ENCODE results near the gene PTOV1. TPM values are rescaled to one million over a fixed set of nuclear protein-coding genes. Genes with fewer than 3 reads are reported as not detected.

The PTOV1 gene
- polyA plus RNA-seq, 6 donors from 2014 or later = 46.1 to 98.3 (median 60.3) TPM

DNA sequence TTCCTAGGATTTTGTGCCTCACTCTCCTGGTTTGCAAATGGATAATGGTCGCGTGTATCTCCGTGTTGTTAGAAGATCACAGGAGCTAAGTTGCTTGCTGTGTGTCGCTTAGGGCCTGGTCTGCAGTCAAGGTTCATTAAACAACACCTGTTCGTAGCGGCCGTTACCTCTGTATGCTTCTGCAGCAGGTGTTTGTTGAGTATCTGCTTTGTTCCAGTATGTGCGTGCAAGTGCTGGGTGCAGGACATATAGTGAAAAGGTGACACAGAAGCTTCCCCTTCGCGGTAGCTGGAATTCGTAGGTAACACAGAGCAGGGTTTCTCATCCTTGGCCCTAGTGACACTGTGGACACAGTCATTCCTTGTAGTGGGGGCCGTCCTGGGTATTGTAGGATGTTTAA, 27.5 kb upstream of the PTOV1 start:
- Mint-ChIP-seq H3K4me1 (peaks cover 27 to 53% (median 36%) of the 10 kb centered on the region in 3 donors), H3K36me3 (peaks cover 6 to 7% of the 10 kb centered on the region in 2 donors), H3K27ac (no peak overlapping the region), H3K27me3 (no peaks in the 10 kb centered on the region), H3K9me3 (no peaks in the 10 kb centered on the region), H3K4me3 (peak overlapping the region in 1 of 8 donors; percentile 53)
- ATAC-seq (ENCODE audit: low read depth in 2 of 2) (peak in 1 of 2 donors; percentile 43), DNase-seq (no peak)

GRCh38 chr19:49824662-49825061, 26.3 kb upstream of the PTOV1 start:
- peaks cover 6 to 7% of the 10 kb centered on the region in 2 donors for H3K36me3 Mint-ChIP-seq
- H3K4me1 Mint-ChIP-seq = peaks cover 20 to 45% (median 24%) of the 10 kb centered on the region in 3 donors
- H3K27ac Mint-ChIP-seq = no peak overlapping the region
- H3K27me3 Mint-ChIP-seq = no peaks in the 10 kb centered on the region
- no peaks in the 10 kb centered on the region for H3K9me3 Mint-ChIP-seq
- DNase-seq (no peak), ATAC-seq (ENCODE audit: low read depth in 2 of 2) (no peak)
- H3K4me3 Mint-ChIP-seq = no peak overlapping the region

DNA sequence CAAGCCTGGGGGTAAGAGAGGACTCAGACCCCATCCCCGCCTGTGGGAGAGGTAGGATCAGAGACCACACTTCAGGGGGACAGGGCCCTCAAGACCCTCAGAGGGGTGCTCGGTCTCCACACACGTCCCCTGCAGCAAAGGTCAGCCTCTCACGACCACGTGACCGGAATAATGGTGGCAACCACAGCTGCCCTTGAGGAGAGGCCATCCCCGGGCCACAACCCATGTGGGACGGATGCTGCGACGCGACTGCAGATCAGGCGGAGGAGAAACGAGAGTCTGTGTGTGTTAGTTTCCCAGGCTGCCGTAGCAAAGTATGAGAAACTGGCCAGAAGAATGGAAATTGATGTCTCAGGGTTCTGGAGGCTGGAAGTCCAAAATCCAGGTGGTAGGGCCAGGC, 23.9 kb upstream of the PTOV1 start:
- peaks cover 19 to 33% (median 20%) of the 10 kb centered on the region in 3 donors for H3K4me1 Mint-ChIP-seq
- H3K27me3 Mint-ChIP-seq = no peaks in the 10 kb centered on the region
- H3K27ac Mint-ChIP-seq = no peak overlapping the region
- no peak for ATAC-seq (ENCODE audit: low read depth in 2 of 2)
- peak overlapping the region in 1 of 8 donors; percentile 44 for H3K4me3 Mint-ChIP-seq
- DNase-seq = no peak
- no peaks in the 10 kb centered on the region for H3K9me3 Mint-ChIP-seq
- H3K36me3 Mint-ChIP-seq = peaks cover 7 to 8% of the 10 kb centered on the region in 2 donors

DNA sequence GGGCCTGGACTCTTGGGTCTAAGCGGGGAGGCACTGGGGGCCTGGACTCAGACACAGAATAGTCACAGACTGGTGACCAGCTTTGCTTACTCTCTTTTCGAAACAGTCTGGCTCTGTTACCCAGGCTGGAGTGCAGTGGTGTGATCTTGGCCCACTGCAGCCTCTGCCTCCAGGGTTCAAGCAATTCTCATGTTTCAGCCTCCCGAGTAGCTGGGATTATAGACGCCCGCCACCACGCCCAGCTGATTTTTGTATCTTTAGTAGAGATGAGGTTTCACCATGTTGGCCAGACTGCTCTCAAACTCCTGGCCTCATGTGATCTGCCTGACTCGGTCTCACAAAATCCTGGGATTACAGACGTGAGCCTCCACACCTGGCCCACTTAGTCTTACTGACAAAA, 21.8 kb upstream of the PTOV1 start:
- H3K27me3 Mint-ChIP-seq = no peaks in the 10 kb centered on the region
- DNase-seq = no peak
- peak overlapping the region in 1 of 8 donors; percentile 24 for H3K4me3 Mint-ChIP-seq
- peaks cover 0 to 8% of the 10 kb centered on the region in 2 donors for H3K36me3 Mint-ChIP-seq
- H3K4me1 Mint-ChIP-seq = peaks cover 13 to 25% (median 14%) of the 10 kb centered on the region in 3 donors
- peak overlapping the region in 2 of 6 donors; percentile 20 to 38 for H3K27ac Mint-ChIP-seq
- ATAC-seq (ENCODE audit: low read depth in 2 of 2) = no peak
- no peaks in the 10 kb centered on the region for H3K9me3 Mint-ChIP-seq

GRCh38 chr19:49829721-49830120, 21.2 kb upstream of the PTOV1 start:
- H3K4me3 Mint-ChIP-seq = no peak overlapping the region
- DNase-seq (no peak), ATAC-seq (ENCODE audit: low read depth in 2 of 2) (no peak)
- H3K4me1 Mint-ChIP-seq = peaks cover 13 to 22% (median 18%) of the 10 kb centered on the region in 3 donors
- no peaks in the 10 kb centered on the region for H3K9me3 Mint-ChIP-seq
- H3K36me3 Mint-ChIP-seq = peaks cover 0 to 12% of the 10 kb centered on the region in 2 donors
- no peaks in the 10 kb centered on the region for H3K27me3 Mint-ChIP-seq
- H3K27ac Mint-ChIP-seq = no peak overlapping the region

- H3K36me3 Mint-ChIP-seq = peaks cover 0 to 15% of the 10 kb centered on the region in 2 donors
- DNase-seq (no peak), ATAC-seq (ENCODE audit: low read depth in 2 of 2) (no peak)
- H3K27me3 Mint-ChIP-seq = no peaks in the 10 kb centered on the region
- peaks cover 13 to 21% (median 18%) of the 10 kb centered on the region in 3 donors for H3K4me1 Mint-ChIP-seq
- no peak overlapping the region for H3K27ac Mint-ChIP-seq
- H3K9me3 Mint-ChIP-seq = no peaks in the 10 kb centered on the region
- H3K4me3 Mint-ChIP-seq = no peak overlapping the region
Measured at GRCh38 chr19:49830766-49831165, 20.2 kb upstream of the PTOV1 start.

DNA sequence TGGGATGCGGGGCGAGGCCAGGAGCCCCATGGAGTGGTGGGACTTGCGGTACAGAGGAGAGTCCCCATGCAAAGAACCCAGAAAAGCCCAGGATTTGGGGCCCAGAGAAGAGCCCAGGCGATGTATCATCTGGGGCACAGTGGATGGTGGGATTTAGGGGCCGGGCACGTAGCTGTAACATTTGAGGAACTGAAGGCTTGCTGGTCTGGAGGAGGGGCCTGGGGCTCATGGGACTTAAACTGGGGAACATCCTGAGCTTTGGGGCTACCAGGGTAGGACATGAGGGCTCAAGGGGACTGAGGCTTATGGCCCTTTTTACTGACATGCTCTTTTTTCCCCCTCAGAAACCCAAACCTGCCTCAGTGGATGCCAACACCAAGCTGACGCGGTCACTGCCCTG, 19.4 kb upstream of the PTOV1 start:
- Mint-ChIP-seq H3K36me3 (peaks cover 0 to 15% of the 10 kb centered on the region in 2 donors), H3K9me3 (no peaks in the 10 kb centered on the region), H3K4me3 (no peak overlapping the region), H3K27ac (peak overlapping the region in 1 of 6 donors; percentile 32), H3K27me3 (no peaks in the 10 kb centered on the region), H3K4me1 (peaks cover 11 to 16% (median 15%) of the 10 kb centered on the region in 3 donors)
- ATAC-seq (ENCODE audit: low read depth in 2 of 2) (no peak), DNase-seq (no peak)

- Mint-ChIP-seq H3K4me1 (peaks cover 6 to 12% (median 8%) of the 10 kb centered on the region in 3 donors), H3K4me3 (no peak overlapping the region), H3K36me3 (peaks cover 4 to 23% of the 10 kb centered on the region in 2 donors), H3K27ac (peak overlapping the region in 2 of 6 donors; percentile 47 to 84), H3K9me3 (no peaks in the 10 kb centered on the region), H3K27me3 (no peaks in the 10 kb centered on the region)
- no peak for ATAC-seq (ENCODE audit: low read depth in 2 of 2)
- no peak for DNase-seq
Measured at GRCh38 chr19:49832556-49832955, 18.4 kb upstream of the PTOV1 start.

GRCh38 chr19:49833599-49833998, 17.4 kb upstream of the PTOV1 start:
- Mint-ChIP-seq H3K9me3 (no peaks in the 10 kb centered on the region), H3K27ac (no peak overlapping the region), H3K36me3 (peaks cover 12 to 33% of the 10 kb centered on the region in 2 donors), H3K4me1 (peaks cover 6 to 15% (median 9%) of the 10 kb centered on the region in 3 donors), H3K27me3 (no peaks in the 10 kb centered on the region), H3K4me3 (peak overlapping the region in 1 of 8 donors; percentile 56)
- ATAC-seq (ENCODE audit: low read depth in 2 of 2) (no peak), DNase-seq (no peak)

DNA sequence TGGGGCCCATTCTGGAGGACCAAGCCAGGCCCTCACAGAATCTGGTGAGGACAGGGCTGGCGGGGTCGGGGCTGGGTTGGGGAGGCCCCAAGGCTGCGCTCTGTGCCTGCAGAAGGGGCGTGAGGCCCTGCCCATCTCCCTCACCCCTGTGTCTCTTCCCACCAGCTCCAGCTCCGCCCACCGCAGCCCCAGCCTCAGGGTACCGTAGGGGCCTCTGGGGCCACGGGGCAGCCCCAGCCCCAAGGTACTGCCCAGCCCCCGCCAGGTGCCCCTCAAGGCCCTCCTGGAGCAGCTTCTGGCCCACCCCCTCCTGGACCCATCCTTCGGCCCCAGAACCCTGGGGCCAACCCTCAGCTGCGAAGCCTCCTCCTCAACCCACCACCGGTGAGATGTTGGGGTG, 15.4 kb upstream of the PTOV1 start:
- H3K4me1 Mint-ChIP-seq = peaks cover 6 to 15% (median 13%) of the 10 kb centered on the region in 3 donors
- no peak for DNase-seq
- no peak overlapping the region for H3K27ac Mint-ChIP-seq
- H3K4me3 Mint-ChIP-seq = no peak overlapping the region
- H3K9me3 Mint-ChIP-seq = no peaks in the 10 kb centered on the region
- peaks cover 18 to 39% of the 10 kb centered on the region in 2 donors for H3K36me3 Mint-ChIP-seq
- no peak for ATAC-seq (ENCODE audit: low read depth in 2 of 2)
- H3K27me3 Mint-ChIP-seq = no peaks in the 10 kb centered on the region

DNA sequence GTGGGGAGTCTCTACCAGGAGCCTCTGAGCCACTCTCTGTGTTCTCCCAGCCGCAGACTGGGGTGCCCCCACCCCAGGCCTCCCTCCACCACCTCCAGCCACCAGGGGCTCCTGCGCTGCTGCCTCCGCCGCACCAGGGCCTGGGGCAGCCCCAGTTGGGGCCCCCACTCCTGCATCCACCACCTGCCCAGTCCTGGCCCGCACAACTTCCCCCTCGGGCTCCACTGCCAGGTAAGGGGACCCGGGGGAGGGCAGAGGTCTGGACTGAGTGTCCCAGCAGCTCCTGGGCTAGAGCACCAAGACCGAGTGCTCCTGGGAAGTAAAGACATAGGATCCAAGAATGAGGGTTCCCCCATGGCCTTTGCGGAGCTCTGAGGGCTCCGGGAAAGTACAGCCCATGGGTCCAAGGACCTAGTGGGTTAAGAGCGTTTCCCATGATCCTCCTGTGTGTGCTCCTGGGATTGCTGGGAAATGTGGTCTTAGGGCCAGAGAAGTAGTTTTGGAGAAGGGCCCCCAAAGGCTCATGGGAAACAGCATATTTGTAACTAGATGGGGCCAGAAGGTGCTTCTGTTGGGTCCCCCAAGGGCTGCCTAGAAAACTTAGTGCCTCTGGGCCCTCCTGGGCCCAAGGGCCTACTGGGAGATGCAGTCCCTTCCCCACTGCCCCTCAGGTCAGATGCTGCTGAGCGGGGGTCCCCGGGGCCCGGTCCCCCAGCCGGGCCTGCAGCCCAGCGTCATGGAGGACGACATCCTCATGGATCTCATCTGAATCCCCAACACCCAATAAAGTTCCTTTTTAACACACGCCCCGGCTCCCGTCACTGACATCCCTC, 14.6 kb upstream of the PTOV1 start:
- Mint-ChIP-seq H3K4me3 (no peak overlapping the region), H3K36me3 (peaks cover 18 to 39% of the 10 kb centered on the region in 2 donors), H3K4me1 (peaks cover 6 to 18% (median 16%) of the 10 kb centered on the region in 3 donors), H3K9me3 (no peaks in the 10 kb centered on the region), H3K27ac (peak overlapping the region in 3 of 6 donors; percentile 54 to 77 (median 75)), H3K27me3 (no peaks in the 10 kb centered on the region)
- no peak for DNase-seq
- no peak for ATAC-seq (ENCODE audit: low read depth in 2 of 2)

DNA sequence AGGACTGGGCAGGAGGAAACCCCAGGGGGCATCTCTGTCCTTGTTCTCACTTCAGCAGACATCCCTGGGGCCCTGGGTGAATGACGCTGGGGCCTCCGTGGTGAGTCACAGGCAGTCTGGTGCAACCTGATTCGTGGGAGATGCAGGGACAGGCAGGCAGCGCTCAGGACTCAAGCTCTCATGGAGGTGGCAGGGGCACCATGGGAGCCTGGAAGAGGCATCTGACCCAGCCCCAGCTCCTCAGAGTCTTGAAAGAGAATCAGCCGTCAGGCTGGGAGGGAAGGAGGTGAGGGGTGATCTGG, 14.0 kb upstream of the PTOV1 start:
- Mint-ChIP-seq H3K4me3 (no peak overlapping the region), H3K27ac (peak overlapping the region in 3 of 6 donors; percentile 75 to 96 (median 77))

DNA sequence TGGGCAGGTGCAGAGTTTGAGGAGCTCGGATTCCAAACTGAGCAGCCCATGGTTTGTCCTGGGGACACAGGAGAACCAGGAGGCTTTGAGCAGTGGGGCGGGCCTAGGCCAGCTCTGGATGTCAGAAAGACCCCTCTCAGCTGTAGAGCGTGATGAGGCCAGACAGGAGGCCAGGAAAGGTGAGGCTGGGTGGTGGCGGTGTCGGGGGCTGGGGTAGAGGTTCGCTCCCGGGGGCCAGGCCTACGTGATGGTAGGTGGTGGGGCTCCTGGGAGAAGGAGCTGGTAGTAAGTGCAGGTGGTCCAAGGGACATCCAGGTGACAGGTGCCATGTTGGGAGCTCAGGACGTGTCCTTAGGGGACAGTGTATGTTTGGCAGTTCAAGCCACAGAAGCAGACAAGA, 13.5 kb upstream of the PTOV1 start:
- peaks cover 18 to 34% of the 10 kb centered on the region in 2 donors for H3K36me3 Mint-ChIP-seq
- H3K4me3 Mint-ChIP-seq = no peak overlapping the region
- no peaks in the 10 kb centered on the region for H3K9me3 Mint-ChIP-seq
- H3K27ac Mint-ChIP-seq = peak overlapping the region in 3 of 6 donors; percentile 77 to 96 (median 80)
- DNase-seq (no peak), ATAC-seq (ENCODE audit: low read depth in 2 of 2) (no peak)
- no peaks in the 10 kb centered on the region for H3K27me3 Mint-ChIP-seq
- peaks cover 7 to 24% (median 18%) of the 10 kb centered on the region in 3 donors for H3K4me1 Mint-ChIP-seq

More for the DNA sequence above, 14.0 kb upstream of the PTOV1 start:
- H3K36me3 Mint-ChIP-seq = peaks cover 18 to 39% of the 10 kb centered on the region in 2 donors
- H3K27me3 Mint-ChIP-seq = no peaks in the 10 kb centered on the region
- H3K4me1 Mint-ChIP-seq = peaks cover 6 to 19% (median 18%) of the 10 kb centered on the region in 3 donors
- ATAC-seq (ENCODE audit: low read depth in 2 of 2) = no peak
- no peak for DNase-seq
- H3K9me3 Mint-ChIP-seq = no peaks in the 10 kb centered on the region

All from naive B cell (primary cell).